T-helper 1 cell treated with Interleukin-12 subunit alpha and Interleukin-12 subunit beta and Interleukin-4 antibody, amounts not matched to agents 30 ng/mL and 1 ng/mL, for 36 hours (primary cell): ENCODE measurements around the gene PARVA. TPM values are rescaled to one million over a fixed set of nuclear protein-coding genes. Genes with fewer than 3 reads are reported as not detected.

Experiments used
- intact Hi-C: fragments of 100-400 bp; cut with micrococcal nuclease; formaldehyde crosslinking; loops from one replicate; pipeline ENCODE4 v1.15.1; 2024
- total RNA-seq: library from RNA; stranded (reverse); gene quantifications from 2 replicates; pipeline ENCODE4 v1.2.3, GENCODE V29; 2022

PARVA gene
- total RNA-seq, 1 donor from 2014 or later: 0.17 TPM

DNA sequence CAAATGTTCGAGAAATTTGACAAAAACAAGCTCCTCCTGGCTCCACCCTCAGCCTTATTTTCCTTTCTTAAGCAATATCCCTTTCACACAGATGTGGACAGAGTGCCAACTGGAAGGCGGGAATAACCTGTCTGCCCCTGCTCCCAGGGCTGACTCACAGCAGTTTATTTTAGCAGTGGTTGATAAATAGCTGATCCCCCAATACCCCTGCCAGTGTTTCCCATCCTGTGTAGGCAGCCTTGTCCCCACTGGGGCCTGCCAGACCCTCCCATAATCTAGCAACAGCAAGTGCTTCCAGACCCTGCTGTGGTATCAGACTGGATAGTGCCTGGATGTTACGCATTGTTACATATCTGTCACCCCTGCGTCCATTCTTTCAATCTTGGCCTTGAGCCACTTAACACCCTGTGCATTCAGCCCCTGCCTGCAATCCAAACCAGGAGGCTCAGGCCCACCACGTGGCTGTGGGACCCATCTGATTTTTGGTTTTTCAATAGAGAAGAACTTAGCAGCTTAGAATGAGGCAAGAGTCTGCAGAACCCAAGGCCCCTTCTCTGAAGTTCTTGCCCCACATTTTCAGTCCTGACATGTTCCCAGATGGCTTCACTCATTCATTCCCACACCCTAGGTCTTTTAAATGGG lies 53.7 kb downstream of the PARVA start:
- intact Hi-C loops: no loop called here

- intact Hi-C loops: no loop called here
Observed at GRCh38 chr11:12432507-12432906, 55.1 kb downstream of the PARVA start.

DNA sequence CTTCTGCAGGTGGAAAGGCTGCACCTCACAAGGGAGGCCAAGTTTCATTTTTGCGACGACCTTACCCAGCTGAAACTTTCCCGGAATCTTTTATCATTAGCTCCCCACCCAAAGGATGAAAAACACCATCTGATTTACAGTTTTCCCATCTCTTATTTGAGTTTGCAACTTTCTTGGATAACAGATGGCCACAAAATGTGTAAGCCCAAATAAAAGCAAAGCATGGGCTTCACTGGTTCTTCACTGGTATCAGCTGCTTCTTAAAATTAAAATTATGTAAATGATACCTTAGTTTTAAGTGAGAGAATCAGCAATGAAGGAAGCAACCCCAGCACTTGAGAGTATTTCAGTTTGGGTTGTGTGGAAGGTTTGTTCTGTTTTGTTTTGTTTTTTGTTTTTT lies 55.8 kb downstream of the PARVA start:
- intact Hi-C loops: no loop called here

GRCh38 chr11:12433571-12434324 lies 56.4 kb downstream of the PARVA start:
- intact Hi-C loops: no loop called here

DNA sequence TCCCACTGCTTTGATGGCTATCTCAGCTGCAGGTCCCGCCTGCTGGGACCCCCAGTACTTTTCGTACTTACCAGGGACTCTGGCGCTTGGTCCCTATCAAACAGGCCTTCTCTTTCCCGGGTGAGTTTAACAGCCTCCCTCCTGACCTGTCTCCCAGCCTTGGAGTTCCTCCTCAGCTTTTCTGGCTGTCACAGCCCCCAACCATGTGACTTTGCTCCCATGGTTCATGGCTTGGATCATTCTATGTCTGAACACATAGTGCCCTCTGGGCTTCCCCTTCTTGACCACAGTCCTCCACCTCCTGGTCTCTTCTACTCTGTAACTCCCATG lies 56.9 kb downstream of the PARVA start:
- intact Hi-C loops: no loop called here

- intact Hi-C loops: no loop called here
Observed at GRCh38 chr11:12435264-12435663, 57.9 kb downstream of the PARVA start.

DNA sequence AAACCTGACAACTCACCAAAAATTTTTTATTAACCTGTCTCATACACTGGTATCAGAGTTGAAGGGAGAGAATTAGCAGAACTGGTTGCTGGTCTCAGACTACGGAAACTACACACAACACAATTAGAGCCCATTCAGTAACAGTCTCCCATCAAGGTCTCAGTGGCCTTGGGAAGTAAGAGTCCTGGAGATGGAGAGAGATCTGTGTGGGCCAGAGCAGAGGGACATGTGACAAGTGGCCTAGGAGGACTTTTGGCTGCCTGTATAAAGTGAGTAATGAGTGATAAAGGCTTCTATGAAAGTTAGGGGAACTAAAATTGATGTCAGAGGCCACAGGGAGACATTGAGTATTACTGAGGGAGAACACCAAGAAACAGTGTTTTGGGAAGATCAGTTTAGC lies 58.9 kb downstream of the PARVA start:
- intact Hi-C loops: no loop called here

- intact Hi-C loops: no loop called here
Observed at GRCh38 chr11:12438291-12438690, 60.9 kb downstream of the PARVA start.

GRCh38 chr11:12439615-12440014 lies 62.2 kb downstream of the PARVA start:
- intact Hi-C loops: no loop called here

DNA sequence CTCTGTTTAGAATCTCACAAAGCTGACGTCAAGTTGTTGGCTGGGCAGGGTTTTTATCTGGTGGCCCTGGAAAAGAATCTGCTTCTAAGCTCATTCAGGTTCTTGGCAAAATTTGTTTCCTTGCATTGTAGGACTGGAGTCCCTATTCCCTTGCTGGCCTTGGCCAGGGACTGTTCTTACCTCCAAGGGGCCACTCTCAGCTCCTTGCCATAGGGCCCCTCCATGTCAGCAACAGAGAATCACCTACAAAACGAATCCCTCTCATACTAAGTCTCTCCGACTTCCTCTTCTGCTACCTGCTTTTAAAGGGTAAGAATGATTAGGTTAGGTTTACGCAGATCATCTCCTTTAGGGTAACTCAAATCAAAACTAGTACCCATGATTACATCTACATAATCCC lies 63.2 kb downstream of the PARVA start:
- intact Hi-C loops: no loop called here

DNA sequence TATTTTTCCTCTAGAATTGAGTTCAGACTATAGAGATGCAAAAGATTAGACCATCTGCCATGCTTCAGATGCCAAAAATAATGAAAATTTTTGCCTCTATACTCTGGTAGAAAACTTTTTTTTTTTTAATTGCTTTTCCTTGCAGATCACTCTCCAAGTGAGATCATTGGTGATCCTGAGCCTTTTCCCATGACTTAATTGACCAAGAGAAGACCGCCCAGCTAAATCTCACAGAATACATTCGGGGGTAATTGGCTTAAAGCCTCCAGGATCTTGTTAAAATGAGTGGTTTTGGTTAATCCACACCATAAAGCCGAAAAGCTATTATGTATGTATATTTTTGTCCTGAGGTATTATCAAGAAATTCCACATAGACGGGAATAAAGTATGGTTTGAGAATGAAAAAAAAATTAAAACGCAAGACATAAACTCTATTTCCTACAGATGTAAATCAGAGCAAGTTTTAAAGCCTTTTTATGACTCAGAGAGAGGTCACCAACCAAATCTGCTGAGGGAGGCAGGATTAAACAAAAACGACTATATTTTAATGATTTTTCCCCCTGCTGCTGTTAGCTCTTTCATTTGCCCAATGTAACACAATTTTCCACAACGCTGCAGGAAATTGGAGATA lies 64.0 kb downstream of the PARVA start:
- intact Hi-C loops: no loop called here

DNA sequence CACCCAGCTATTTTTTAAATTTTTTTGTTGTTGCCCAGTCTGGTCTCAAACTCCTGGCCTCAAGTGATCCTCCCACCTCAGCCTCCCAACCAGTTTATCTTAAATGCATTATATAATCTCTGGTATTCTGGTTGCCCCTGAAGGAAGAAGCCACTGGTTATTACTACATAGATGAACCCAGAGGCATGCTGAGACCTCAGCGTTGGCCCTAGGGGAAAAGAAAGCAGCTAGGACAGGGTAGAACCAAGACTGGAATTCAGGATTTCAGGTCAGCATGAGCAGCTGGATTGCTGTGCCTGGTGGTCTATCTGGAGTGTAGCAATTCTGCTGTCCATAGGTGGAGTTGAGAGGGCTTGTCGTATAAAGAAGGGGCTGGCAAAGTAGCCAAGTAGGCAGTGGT lies 67.2 kb downstream of the PARVA start:
- intact Hi-C loops: no loop called here

DNA sequence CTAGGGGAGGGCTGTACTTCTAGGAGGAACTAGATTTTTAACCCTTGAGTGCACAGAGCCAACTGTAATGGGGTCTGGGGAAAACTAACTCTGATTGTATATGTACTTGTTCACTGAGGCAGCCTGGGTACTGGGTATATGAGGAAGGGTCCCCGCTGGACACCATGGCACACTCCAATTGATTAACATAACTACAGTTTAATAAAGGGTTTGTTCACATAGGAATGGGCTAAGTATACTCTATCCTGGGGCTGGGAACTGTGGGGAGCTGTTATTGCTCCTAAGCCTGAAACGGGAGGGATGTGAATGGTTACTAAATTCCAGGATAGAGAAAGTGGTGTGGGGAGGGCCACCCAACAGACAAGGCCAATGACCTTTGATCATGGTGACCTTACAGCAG lies 67.6 kb downstream of the PARVA start:
- intact Hi-C loops: no loop called here

- intact Hi-C loops: no loop called here
Observed at GRCh38 chr11:12446863-12447262, 69.5 kb downstream of the PARVA start.

- intact Hi-C loops: no loop called here
Observed at GRCh38 chr11:12448131-12448939, 71.0 kb downstream of the PARVA start.

GRCh38 chr11:12449961-12450715 lies 72.8 kb downstream of the PARVA start:
- intact Hi-C loops: no loop called here

DNA sequence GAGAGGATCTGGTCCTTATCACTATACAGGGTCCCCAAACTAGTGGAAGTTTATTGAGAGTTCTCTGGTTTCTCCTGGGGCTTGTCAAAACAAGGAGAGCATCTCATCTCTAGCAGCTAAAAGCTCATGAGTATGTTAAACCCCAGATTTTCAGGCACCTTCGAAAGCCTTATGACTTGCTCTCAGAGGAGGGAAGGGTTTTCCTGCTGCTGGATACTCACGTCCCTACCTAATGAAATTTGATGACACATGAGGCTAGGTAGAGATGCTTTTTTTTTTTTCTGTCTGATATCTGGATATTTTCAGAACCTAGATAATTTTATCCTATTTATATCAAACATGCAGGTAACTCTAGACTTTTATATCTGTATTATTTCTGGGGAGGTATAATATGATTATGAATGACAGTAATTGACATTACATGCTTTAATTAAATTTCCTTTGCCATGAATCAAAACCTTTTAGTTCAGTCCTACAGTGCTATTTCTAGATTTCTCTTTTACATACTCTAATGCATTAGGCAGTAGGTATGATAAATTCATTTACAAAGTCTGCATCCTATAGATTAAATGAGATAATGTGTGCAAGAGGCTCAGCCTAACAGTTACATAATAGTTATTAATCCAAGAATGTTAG lies 73.9 kb downstream of the PARVA start:
- intact Hi-C loops: no loop called here

- intact Hi-C loops: no loop called here
Observed at GRCh38 chr11:12453243-12453642, 75.9 kb downstream of the PARVA start.

DNA sequence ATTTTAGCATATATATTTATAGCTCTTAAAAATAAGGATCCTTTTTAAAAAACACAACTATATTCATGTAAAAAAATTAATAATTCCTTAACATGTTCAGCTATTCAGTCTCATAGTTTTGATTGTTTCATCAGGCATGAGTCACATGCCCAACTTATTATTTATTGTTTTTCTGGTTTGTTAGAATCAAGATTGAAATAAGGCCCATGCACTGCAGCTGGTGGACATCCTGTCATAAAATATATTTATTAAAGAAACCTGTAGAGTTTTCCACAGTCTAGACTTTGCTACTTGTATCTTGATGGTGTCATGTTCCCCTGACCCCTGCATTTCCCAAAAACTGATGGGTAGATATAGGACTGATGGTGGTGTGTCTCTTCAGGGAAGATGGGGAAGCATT lies 77.4 kb downstream of the PARVA start:
- intact Hi-C loops: no loop called here

GRCh38 chr11:12455938-12456337 lies 78.6 kb downstream of the PARVA start:
- intact Hi-C loops: no loop called here
